Upper lobe of left lung (tissue), 4 donors: ENCODE measurements around the gene NXPH3.

Experiments used
- CTCF ChIP-seq, 6 experiments: fragments of 450-650 bp in 4 of 6; fragments of 200-600 bp in 2 of 6; sonication (generic) in 2 of 6; IDR thresholded peaks; one replicate each; pipeline ENCODE4 v1.5.1; 2016 to 2019; ENCODE audit warnings: antibody characterized with exemption in 6 of 6
- EP300 ChIP-seq, 4 donors: sonication (generic); formaldehyde crosslinking; IDR thresholded peaks; one replicate each; pipeline ENCODE4 v1.5.1; 2017; ENCODE audit warnings: antibody characterized with exemption in 4 of 4, control low read depth in 2 of 4

DNA sequence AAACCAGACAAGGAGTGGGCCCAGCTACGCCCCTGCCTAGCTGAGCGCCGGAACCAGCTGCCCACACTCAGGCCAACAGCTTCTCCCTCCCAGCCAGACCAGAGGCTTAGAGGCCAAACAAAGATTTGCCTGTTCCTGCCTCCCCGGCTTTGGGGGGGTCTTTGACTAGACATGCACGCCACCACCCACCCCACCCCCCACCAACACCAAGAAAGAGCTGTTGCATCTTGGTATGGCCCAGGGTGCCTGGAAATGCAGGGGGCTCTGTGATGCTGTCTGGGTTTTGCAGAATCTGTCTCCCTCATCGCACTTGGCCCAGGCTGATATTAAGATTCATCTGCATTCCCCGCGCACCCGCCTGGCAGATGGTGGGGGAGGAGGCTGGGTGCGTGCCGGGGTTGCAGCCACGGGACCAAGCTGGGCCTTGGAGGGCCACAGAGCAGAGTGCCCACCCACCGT, 1.3 kb upstream of the NXPH3 start:
- no peak for TF ChIP-seq EP300 (IDR thresholded peaks at IDR 0.05)
- no peak for TF ChIP-seq CTCF (IDR thresholded peaks at IDR 0.05)
